DOHH2 (cell line): ENCODE data around the gene DCANP1.

Experiments
- H3F3A ChIP-seq: fragments of 200-600 bp; sonication (generic), shearing (Covaris generic); 2 replicates; pipeline ENCODE4 v1.6.0; 2016; ENCODE audit warnings: antibody characterized with exemption, mild to moderate bottlenecking; ENCODE audit not compliant: control insufficient read depth, insufficient read depth
- H3K27ac ChIP-seq: fragments of 200-600 bp; sonication (generic); 2 replicates; pipeline ENCODE4 v1.5.1; 2014; ENCODE audit warnings: low read depth, mild to moderate bottlenecking, low read length, moderate library complexity
- H3K27me3 ChIP-seq: fragments of 200-600 bp; sonication (generic); 2 replicates; pipeline ENCODE4 v1.6.1; 2014; ENCODE audit warnings: mild to moderate bottlenecking, low read length, mixed read lengths; ENCODE audit not compliant: control insufficient read depth
- H3K36me3 ChIP-seq: fragments of 200-600 bp; sonication (generic); 2 replicates; pipeline ENCODE4 v1.6.1; 2014; ENCODE audit warnings: mild to moderate bottlenecking, low read length, moderate library complexity, mixed read lengths; ENCODE audit not compliant: control insufficient read depth
- H3K4me1 ChIP-seq: fragments of 200-600 bp; sonication (generic); 2 replicates; pipeline ENCODE4 v1.6.1; 2014; ENCODE audit warnings: mild to moderate bottlenecking, low read length, mixed read lengths; ENCODE audit not compliant: control insufficient read depth
- H3K4me2 ChIP-seq: fragments of 200-600 bp; sonication (generic); 2 replicates; pipeline ENCODE4 v1.6.0; 2014; ENCODE audit warnings: mild to moderate bottlenecking, low read length, moderate library complexity
- H3K4me3 ChIP-seq: fragments of 200-600 bp; sonication (generic); 2 replicates; pipeline ENCODE4 v1.5.1; 2014; ENCODE audit warnings: mild to moderate bottlenecking, low read length, mixed read lengths
- H3K79me2 ChIP-seq: fragments of 200-600 bp; sonication (generic); 2 replicates; pipeline ENCODE4 v1.6.1; 2014; ENCODE audit warnings: mild to moderate bottlenecking, low read length, mixed read lengths; ENCODE audit not compliant: control insufficient read depth
- H3K9me2 ChIP-seq: fragments of 200-600 bp; sonication (generic); replicated peaks from 2 replicates; pipeline ENCODE4 v1.6.1; 2014; ENCODE audit warnings: mild to moderate bottlenecking, low read length, mixed read lengths; ENCODE audit not compliant: control insufficient read depth
- H3K9me3 ChIP-seq: fragments of 200-600 bp; sonication (generic); 2 replicates; pipeline ENCODE4 v1.6.1; 2014; ENCODE audit warnings: antibody characterized with exemption, low read length, mixed read lengths; ENCODE audit not compliant: control insufficient read depth, insufficient read depth
- H4K20me1 ChIP-seq: fragments of 200-600 bp; sonication (generic); 2 replicates; pipeline ENCODE4 v1.6.0; 2014; ENCODE audit warnings: low read depth, mild to moderate bottlenecking, antibody characterized with exemption, low read length, moderate library complexity; ENCODE audit not compliant: control insufficient read depth, insufficient read depth
- EZH2phosphoT487 ChIP-seq: fragments of 200-600 bp; sonication (generic); IDR thresholded peaks from 2 replicates; pipeline ENCODE4 v1.6.1; 2017; ENCODE audit warnings: borderline replicate concordance, mild to moderate bottlenecking, antibody characterized with exemption, low read length, moderate library complexity, mixed read lengths
- TF ChIP-seq, protein P1 (sequence below): fragments of 200-600 bp; sonication (generic); IDR thresholded peaks from one replicate; pipeline ENCODE4 v1.5.1; 2014; ENCODE audit warnings: antibody characterized with exemption, mild to moderate bottlenecking, low read depth, low read length; ENCODE audit not compliant: poor library complexity, severe bottlenecking

The DCANP1 gene

GRCh38 chr5:135398160-135398854 lies 48.8 kb downstream of the DCANP1 start:
- TF ChIP-seq EZH2phosphoT487: no peak
- TF ChIP-seq, protein P1, sequence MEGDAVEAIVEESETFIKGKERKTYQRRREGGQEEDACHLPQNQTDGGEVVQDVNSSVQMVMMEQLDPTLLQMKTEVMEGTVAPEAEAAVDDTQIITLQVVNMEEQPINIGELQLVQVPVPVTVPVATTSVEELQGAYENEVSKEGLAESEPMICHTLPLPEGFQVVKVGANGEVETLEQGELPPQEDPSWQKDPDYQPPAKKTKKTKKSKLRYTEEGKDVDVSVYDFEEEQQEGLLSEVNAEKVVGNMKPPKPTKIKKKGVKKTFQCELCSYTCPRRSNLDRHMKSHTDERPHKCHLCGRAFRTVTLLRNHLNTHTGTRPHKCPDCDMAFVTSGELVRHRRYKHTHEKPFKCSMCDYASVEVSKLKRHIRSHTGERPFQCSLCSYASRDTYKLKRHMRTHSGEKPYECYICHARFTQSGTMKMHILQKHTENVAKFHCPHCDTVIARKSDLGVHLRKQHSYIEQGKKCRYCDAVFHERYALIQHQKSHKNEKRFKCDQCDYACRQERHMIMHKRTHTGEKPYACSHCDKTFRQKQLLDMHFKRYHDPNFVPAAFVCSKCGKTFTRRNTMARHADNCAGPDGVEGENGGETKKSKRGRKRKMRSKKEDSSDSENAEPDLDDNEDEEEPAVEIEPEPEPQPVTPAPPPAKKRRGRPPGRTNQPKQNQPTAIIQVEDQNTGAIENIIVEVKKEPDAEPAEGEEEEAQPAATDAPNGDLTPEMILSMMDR: no peak
- peaks cover 50% of the 10 kb centered on the region for H3K36me3 ChIP-seq
- no peaks in the 10 kb centered on the region for H3K9me2 ChIP-seq
- H3K27me3 ChIP-seq: no peaks in the 10 kb centered on the region
- peak overlapping the region; percentile 84 for H3K4me3 ChIP-seq
- H3K9me3 ChIP-seq: no peaks in the 10 kb centered on the region
- H3K4me1 ChIP-seq: peaks cover 53% of the 10 kb centered on the region
- H3K27ac ChIP-seq: peak overlapping the region; percentile 68
- peak overlapping the region; percentile 94 for H3K4me2 ChIP-seq
- no peaks in the 10 kb centered on the region for H3F3A ChIP-seq
- H3K79me2 ChIP-seq: peaks cover 68% of the 10 kb centered on the region
- peaks cover 31% of the 10 kb centered on the region for H4K20me1 ChIP-seq

DNA sequence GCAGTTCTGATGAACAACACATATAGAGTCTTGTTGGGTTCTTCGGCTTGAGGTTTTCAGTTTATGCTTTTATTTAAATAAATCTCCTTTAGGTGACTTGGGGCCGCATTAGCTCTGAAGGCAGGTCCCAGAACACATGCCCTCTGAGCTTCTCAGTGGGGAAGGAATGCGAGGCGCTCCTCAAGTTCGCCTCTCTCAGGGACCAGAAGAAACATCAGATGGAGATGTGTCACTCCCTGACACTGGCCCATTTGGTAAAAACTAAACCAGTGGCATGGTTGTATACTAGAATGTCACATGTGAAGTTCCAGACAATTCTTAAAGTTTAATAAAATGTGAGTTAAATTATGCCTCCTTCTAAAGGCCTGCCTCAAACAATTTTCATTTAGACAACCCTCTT lies 50.1 kb downstream of the DCANP1 start:
- H3K4me1 ChIP-seq: peaks cover 62% of the 10 kb centered on the region
- H3K36me3 ChIP-seq: peaks cover 63% of the 10 kb centered on the region
- H3F3A ChIP-seq: no peaks in the 10 kb centered on the region
- peaks cover 43% of the 10 kb centered on the region for H4K20me1 ChIP-seq
- H3K9me3 ChIP-seq: no peaks in the 10 kb centered on the region
- no peak overlapping the region for H3K27ac ChIP-seq
- no peaks in the 10 kb centered on the region for H3K9me2 ChIP-seq
- H3K79me2 ChIP-seq: peaks cover 80% of the 10 kb centered on the region
- no peak for TF ChIP-seq EZH2phosphoT487
- TF ChIP-seq, protein P1: no peak
- no peaks in the 10 kb centered on the region for H3K27me3 ChIP-seq
- H3K4me2 ChIP-seq: peak overlapping the region; percentile 94
- peak overlapping the region; percentile 84 for H3K4me3 ChIP-seq

GRCh38 chr5:135396459-135397055 lies 50.6 kb downstream of the DCANP1 start:
- H3K9me2 ChIP-seq: no peaks in the 10 kb centered on the region
- peaks cover 62% of the 10 kb centered on the region for H3K4me1 ChIP-seq
- no peak overlapping the region for H3K27ac ChIP-seq
- H3K4me2 ChIP-seq: peak overlapping the region; percentile 94
- TF ChIP-seq EZH2phosphoT487: no peak
- TF ChIP-seq, protein P1: no peak
- no peaks in the 10 kb centered on the region for H3K27me3 ChIP-seq
- peaks cover 48% of the 10 kb centered on the region for H4K20me1 ChIP-seq
- H3K9me3 ChIP-seq: no peaks in the 10 kb centered on the region
- peaks cover 85% of the 10 kb centered on the region for H3K79me2 ChIP-seq
- H3K36me3 ChIP-seq: peaks cover 68% of the 10 kb centered on the region
- peak overlapping the region; percentile 84 for H3K4me3 ChIP-seq
- H3F3A ChIP-seq: no peaks in the 10 kb centered on the region
